Measurements from ENCODE around the gene ZNF532. TPM values are rescaled to one million over a fixed set of nuclear protein-coding genes. Genes with fewer than 3 reads are reported as not detected.

The ZNF532 gene
- total and polyA plus RNA-seq, 4 donors = 19.3 to 194 (median 113) TPM

- Histone ChIP-seq H3K36me3 (ENCODE audit: control insufficient read depth in 1 of 2, insufficient read depth in 2 of 2, low read length in 1 of 2) (no peaks in the 10 kb centered on the region), H3K27me3 (ENCODE audit: control insufficient read depth in 1 of 2, insufficient read depth in 2 of 2, low read length in 1 of 2) (no peaks in the 10 kb centered on the region), H3K4me1 (ENCODE audit: control insufficient read depth in 1 of 2, insufficient read depth in 2 of 2, low read length in 2 of 2) (peaks cover 0 to 16% of the 10 kb centered on the region in 2 donors), H3K4me3 (ENCODE audit: low read length in 2 of 2) (no peak overlapping the region), H3K9me3 (ENCODE audit: control insufficient read depth, low read length) (no peaks in the 10 kb centered on the region), H3K27ac (ENCODE audit: low read depth in 1 of 2, low read length in 2 of 2) (peak overlapping the region; percentile 50 to 92)
- no peak for DNase-seq
- intact Hi-C loops (cut with DNase I) = no loop called here
- no peak for ATAC-seq (ENCODE audit: low FRiP score)
- 7 to 9% methylated on average over 3 of the region's 3 CpGs for WGBS, 2 donors
Observed at GRCh38 chr18:58966005-58966677, 101.5 kb downstream of the ZNF532 start.

DNA sequence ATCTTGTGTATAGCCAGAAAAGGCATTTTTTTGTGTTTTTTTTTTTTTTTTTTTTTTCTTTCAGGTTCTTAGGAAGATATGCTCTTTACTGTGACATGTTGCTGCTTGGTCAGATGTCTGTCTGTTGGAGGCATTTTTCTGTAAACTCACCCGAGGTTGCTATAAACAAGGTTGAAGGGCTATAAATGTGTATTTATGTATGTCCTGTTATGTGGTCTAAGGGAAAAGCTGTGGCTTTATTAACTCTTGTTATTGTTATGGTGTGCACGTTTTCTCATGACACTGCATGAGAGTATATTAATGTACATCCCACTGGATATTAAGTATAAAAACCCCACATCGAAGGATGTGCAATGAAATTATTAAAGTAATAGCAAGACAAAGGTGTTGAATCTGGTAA lies 102.0 kb downstream of the ZNF532 start:
- ATAC-seq (ENCODE audit: low FRiP score) (no peak), DNase-seq (no peak)
- no peaks in the 10 kb centered on the region for H3K9me3 ChIP-seq (ENCODE audit: control insufficient read depth, low read length)
- peak overlapping the region in 1 of 2 donors; percentile 31 for H3K27ac ChIP-seq (ENCODE audit: low read depth in 1 of 2, low read length in 2 of 2)
- H3K27me3 ChIP-seq (ENCODE audit: control insufficient read depth in 1 of 2, insufficient read depth in 2 of 2, low read length in 1 of 2) = no peaks in the 10 kb centered on the region
- intact Hi-C loops (cut with DNase I) = no loop called here
- no peaks in the 10 kb centered on the region for H3K36me3 ChIP-seq (ENCODE audit: control insufficient read depth in 1 of 2, insufficient read depth in 2 of 2, low read length in 1 of 2)
- H3K4me1 ChIP-seq (ENCODE audit: control insufficient read depth in 1 of 2, insufficient read depth in 2 of 2, low read length in 2 of 2) = peaks cover 0 to 16% of the 10 kb centered on the region in 2 donors
- WGBS, 2 donors = 55 to 60% methylated on average over 3 of the region's 3 CpGs
- no peak overlapping the region for H3K4me3 ChIP-seq (ENCODE audit: low read length in 2 of 2)

DNA sequence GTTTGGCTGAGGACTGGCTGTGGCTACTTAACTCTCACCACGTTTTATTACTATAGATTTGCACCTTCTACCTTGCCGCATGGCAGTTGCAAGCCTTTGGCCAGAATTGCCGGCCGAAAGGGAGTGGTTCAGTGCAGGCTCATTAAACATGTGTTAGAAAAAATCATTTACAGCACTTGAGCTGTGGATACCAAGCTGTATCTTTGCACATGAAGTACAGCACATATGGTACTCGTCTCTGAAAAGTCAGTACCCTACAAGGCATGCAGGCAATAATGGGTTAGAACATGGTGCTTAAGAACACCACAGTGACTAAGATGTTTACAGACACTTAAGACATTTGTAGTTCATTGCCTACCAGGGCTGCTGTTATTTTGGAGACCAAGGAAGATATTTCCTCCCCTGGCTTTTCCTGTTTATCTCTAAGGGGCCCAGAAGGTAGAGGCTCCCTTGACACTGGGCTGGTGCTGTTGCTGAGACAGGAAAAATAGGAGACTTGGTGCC lies 103.1 kb downstream of the ZNF532 start:
- ATAC-seq (ENCODE audit: low FRiP score) = no peak
- peaks cover 0 to 16% of the 10 kb centered on the region in 2 donors for H3K4me1 ChIP-seq (ENCODE audit: control insufficient read depth in 1 of 2, insufficient read depth in 2 of 2, low read length in 2 of 2)
- peak overlapping the region in 1 of 2 donors; percentile 4 for H3K27ac ChIP-seq (ENCODE audit: low read depth in 1 of 2, low read length in 2 of 2)
- H3K27me3 ChIP-seq (ENCODE audit: control insufficient read depth in 1 of 2, insufficient read depth in 2 of 2, low read length in 1 of 2) = no peaks in the 10 kb centered on the region
- no peaks in the 10 kb centered on the region for H3K9me3 ChIP-seq (ENCODE audit: control insufficient read depth, low read length)
- no peak overlapping the region for H3K4me3 ChIP-seq (ENCODE audit: low read length in 2 of 2)
- DNase-seq = no peak
- intact Hi-C loops (cut with DNase I) = no loop called here
- 80 to 83% methylated on average over 5 of the region's 5 CpGs for WGBS, 2 donors
- no peaks in the 10 kb centered on the region for H3K36me3 ChIP-seq (ENCODE audit: control insufficient read depth in 1 of 2, insufficient read depth in 2 of 2, low read length in 1 of 2)

DNA sequence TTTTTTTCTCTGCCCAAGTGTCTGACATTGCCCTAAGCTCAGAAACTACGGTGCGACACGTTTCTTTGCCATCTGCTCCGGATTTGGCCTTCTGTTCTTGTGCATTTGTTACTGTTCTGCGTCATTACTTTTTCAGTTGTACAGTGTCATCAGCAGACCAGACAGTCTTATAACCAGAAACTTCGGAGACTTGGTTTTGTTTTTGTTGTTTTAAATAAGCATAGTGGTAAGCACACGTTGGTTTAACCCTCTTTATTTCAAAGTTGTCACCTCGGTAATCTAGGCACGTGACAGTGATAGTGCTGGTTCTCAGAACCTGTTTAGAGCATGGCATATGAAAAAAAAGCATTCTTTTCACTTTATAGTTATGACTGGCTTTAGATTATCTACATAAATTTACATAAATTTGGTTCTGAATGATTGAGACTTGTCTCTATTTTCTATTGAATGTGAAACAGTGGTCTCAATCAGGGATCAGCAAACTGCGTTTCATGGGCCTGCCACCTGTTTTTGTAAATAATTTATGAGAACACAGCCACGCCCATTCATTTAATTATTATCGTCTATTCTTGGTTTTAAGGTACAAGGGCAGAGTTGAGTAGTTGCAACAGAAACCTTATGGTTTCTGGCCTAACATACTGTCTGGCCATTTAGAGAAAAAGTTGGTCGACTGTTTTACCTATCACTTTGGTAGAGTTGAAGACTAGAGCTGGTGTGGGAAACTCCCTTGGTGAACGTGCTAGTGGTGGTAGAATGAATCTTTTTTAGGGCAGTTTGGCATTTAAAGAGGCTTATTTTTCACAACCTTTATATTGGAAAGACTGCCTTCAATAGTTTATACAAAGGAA lies 106.5 kb downstream of the ZNF532 start:
- no peak overlapping the region for H3K4me3 ChIP-seq (ENCODE audit: low read length in 2 of 2)
- intact Hi-C loops (cut with DNase I) = no loop called here
- ATAC-seq (ENCODE audit: low FRiP score) (no peak), DNase-seq (no peak)
- H3K27ac ChIP-seq (ENCODE audit: low read depth in 1 of 2, low read length in 2 of 2) = peak overlapping the region in 1 of 2 donors; percentile 1
- H3K27me3 ChIP-seq (ENCODE audit: control insufficient read depth in 1 of 2, insufficient read depth in 2 of 2, low read length in 1 of 2) = no peaks in the 10 kb centered on the region
- WGBS, 2 donors = 83 to 84% methylated on average over 14 of the region's 14 CpGs
- H3K4me1 ChIP-seq (ENCODE audit: control insufficient read depth in 1 of 2, insufficient read depth in 2 of 2, low read length in 2 of 2) = peaks cover 0 to 8% of the 10 kb centered on the region in 2 donors
- no peaks in the 10 kb centered on the region for H3K36me3 ChIP-seq (ENCODE audit: control insufficient read depth in 1 of 2, insufficient read depth in 2 of 2, low read length in 1 of 2)
- no peaks in the 10 kb centered on the region for H3K9me3 ChIP-seq (ENCODE audit: control insufficient read depth, low read length)

DNA sequence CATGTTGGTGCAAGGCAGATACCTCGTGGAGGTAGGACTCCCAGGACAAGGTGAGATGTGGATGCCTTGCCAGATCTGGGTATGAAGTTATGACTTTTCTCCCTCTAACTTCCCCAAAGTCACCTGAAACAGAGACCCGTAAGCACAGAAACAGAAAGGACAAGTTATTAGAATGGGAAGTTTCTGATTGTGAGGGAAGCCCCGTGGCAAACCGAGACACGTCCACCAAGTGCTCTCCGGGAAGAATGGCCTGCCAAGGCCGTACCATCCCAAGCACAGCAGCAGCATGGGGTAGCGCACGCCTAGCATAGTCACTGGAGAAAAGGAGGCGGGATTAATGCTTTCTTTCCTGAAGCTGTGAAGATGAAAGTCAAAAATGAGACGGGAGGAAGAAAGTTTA lies 110.6 kb downstream of the ZNF532 start:
- 11 to 12% methylated on average over 11 of the region's 11 CpGs for WGBS, 2 donors
- intact Hi-C loops (cut with DNase I) = loop anchor here in 1 of 2 donors (5.0 kb wide), 1 partner anchor 38 kb away; no protein-coding TSS in a partner anchor
- Histone ChIP-seq H3K9me3 (ENCODE audit: control insufficient read depth, low read length) (no peaks in the 10 kb centered on the region), H3K27me3 (ENCODE audit: control insufficient read depth in 1 of 2, insufficient read depth in 2 of 2, low read length in 1 of 2) (no peaks in the 10 kb centered on the region), H3K36me3 (ENCODE audit: control insufficient read depth in 1 of 2, insufficient read depth in 2 of 2, low read length in 1 of 2) (no peaks in the 10 kb centered on the region), H3K4me1 (ENCODE audit: control insufficient read depth in 1 of 2, insufficient read depth in 2 of 2, low read length in 2 of 2) (no peaks in the 10 kb centered on the region), H3K4me3 (ENCODE audit: low read length in 2 of 2) (no peak overlapping the region), H3K27ac (ENCODE audit: low read depth in 1 of 2, low read length in 2 of 2) (peak overlapping the region; percentile 12 to 83)
- peak; percentile 58 for ATAC-seq (ENCODE audit: low FRiP score)
- DNase-seq = peak in 1 of 2 donors; percentile 65

DNA sequence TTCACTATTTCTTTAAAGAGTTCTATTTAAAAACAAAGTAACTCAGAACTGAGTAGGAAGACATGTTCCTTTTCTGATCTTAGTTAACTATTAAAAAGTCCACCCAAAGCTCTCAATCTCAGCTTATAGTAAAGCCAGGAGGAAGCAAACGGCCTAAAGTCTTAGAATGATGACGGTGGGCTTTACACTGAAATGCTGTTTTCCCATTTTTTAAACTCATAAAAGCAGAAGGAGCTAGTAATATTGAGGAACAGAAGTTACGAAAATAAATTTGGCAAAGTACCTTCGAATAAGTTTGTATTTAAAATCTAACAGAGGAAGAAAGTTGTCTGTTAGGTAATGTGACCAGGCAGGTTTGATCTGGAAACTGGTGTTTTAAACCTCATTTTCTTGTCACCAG lies 111.1 kb downstream of the ZNF532 start:
- DNase-seq (no peak), ATAC-seq (ENCODE audit: low FRiP score) (no peak)
- Histone ChIP-seq H3K27me3 (ENCODE audit: control insufficient read depth in 1 of 2, insufficient read depth in 2 of 2, low read length in 1 of 2) (no peaks in the 10 kb centered on the region), H3K4me3 (ENCODE audit: low read length in 2 of 2) (no peak overlapping the region), H3K27ac (ENCODE audit: low read depth in 1 of 2, low read length in 2 of 2) (no peak overlapping the region), H3K36me3 (ENCODE audit: control insufficient read depth in 1 of 2, insufficient read depth in 2 of 2, low read length in 1 of 2) (peaks cover 0 to 2% of the 10 kb centered on the region in 2 donors), H3K4me1 (ENCODE audit: control insufficient read depth in 1 of 2, insufficient read depth in 2 of 2, low read length in 2 of 2) (no peaks in the 10 kb centered on the region), H3K9me3 (ENCODE audit: control insufficient read depth, low read length) (no peaks in the 10 kb centered on the region)
- WGBS, 2 donors = 2 to 10% methylated on average over 4 of the region's 4 CpGs
- intact Hi-C loops (cut with DNase I) = loop anchor here in 1 of 2 donors (5.0 kb wide), 1 partner anchor 38 kb away; no protein-coding TSS in a partner anchor

DNA sequence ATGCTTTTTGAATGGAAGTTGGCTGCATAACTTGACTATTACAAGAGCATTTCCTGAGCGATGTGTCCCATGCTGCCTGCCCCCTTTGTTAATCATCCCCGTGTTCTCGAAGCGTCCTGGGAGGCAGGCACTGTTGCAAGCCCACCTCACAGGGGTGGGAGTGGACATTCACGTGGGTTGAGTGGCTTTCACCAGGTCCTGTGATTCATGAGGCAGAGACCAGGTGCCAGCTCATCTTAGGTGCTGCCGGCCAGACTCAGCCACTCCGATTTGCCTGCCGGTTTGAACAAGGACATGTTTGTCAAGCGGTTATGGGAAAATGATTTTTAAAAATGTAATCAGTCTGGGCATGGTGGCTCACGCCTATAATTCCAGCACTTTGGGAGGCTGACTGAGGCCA lies 112.5 kb downstream of the ZNF532 start:
- Histone ChIP-seq H3K9me3 (ENCODE audit: control insufficient read depth, low read length) (no peaks in the 10 kb centered on the region), H3K4me1 (ENCODE audit: control insufficient read depth in 1 of 2, insufficient read depth in 2 of 2, low read length in 2 of 2) (no peaks in the 10 kb centered on the region), H3K27ac (ENCODE audit: low read depth in 1 of 2, low read length in 2 of 2) (peak overlapping the region; percentile 2), H3K27me3 (ENCODE audit: control insufficient read depth in 1 of 2, insufficient read depth in 2 of 2, low read length in 1 of 2) (no peaks in the 10 kb centered on the region), H3K36me3 (ENCODE audit: control insufficient read depth in 1 of 2, insufficient read depth in 2 of 2, low read length in 1 of 2) (peaks cover 2 to 4% of the 10 kb centered on the region in 2 donors), H3K4me3 (ENCODE audit: low read length in 2 of 2) (no peak overlapping the region)
- ATAC-seq (ENCODE audit: low FRiP score) (no peak), DNase-seq (no peak)
- 25 to 36% methylated on average over 10 of the region's 10 CpGs for WGBS, 2 donors
- intact Hi-C loops (cut with DNase I) = loop anchor here in 1 of 2 donors (5.0 kb wide), 1 partner anchor 40 kb away; no protein-coding TSS in a partner anchor

DNA sequence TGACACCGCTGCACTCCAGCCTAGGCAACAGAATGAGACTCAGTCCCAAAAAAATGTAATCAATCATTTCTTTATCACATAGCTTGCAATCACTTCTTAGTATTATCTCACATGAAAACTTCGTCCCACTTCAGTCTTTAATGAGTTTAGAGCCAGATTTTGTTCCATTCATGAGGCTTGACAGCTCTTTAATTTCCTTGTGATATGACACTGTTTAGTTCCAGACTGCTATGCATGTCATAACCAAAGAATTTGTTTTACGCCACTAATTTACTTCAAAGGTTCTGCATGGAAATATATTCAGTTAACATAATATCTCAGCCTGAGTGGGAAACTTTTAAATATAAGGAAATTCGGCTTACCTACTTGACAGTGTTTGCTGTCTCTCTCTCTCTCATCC lies 113.1 kb downstream of the ZNF532 start:
- Histone ChIP-seq H3K4me3 (ENCODE audit: low read length in 2 of 2) (no peak overlapping the region), H3K4me1 (ENCODE audit: control insufficient read depth in 1 of 2, insufficient read depth in 2 of 2, low read length in 2 of 2) (no peaks in the 10 kb centered on the region), H3K36me3 (ENCODE audit: control insufficient read depth in 1 of 2, insufficient read depth in 2 of 2, low read length in 1 of 2) (peaks cover 2 to 4% of the 10 kb centered on the region in 2 donors), H3K27me3 (ENCODE audit: control insufficient read depth in 1 of 2, insufficient read depth in 2 of 2, low read length in 1 of 2) (no peaks in the 10 kb centered on the region), H3K9me3 (ENCODE audit: control insufficient read depth, low read length) (no peaks in the 10 kb centered on the region), H3K27ac (ENCODE audit: low read depth in 1 of 2, low read length in 2 of 2) (no peak overlapping the region)
- DNase-seq (no peak), ATAC-seq (ENCODE audit: low FRiP score) (no peak)
- 20 to 40% methylated on average over 4 of the region's 4 CpGs for WGBS, 2 donors
- intact Hi-C loops (cut with DNase I) = loop anchor here in 1 of 2 donors (5.0 kb wide), 1 partner anchor 40 kb away; no protein-coding TSS in a partner anchor
